ENCODE data around the gene ARFGAP3.

GRCh38 chr22:42889304-42889703 is 32.2 kb upstream of the ARFGAP3 start:
- TF ChIP-seq CTCF (IDR thresholded peaks at IDR 0.05): no peak
- TF ChIP-seq REST (IDR thresholded peaks at IDR 0.05; ENCODE audit: insufficient read depth in 1 of 2, low read depth in 2 of 2, low read length in 1 of 2): no peak
